NCI-H146 treated with DMSO at 0.1 percent for 48 hours (cell line): Measurements from ENCODE around the gene RIPK4.
"Not testable (repeated sequence)": the region's sequence is repeated elsewhere in the genome, so short reads cannot be mapped to it uniquely, and the experiment has no call there.

Source experiments
- DNase-seq: peaks from one replicate; lab custom pipeline; 2025; ENCODE audit not compliant: unreplicated experiment; lab: John Stamatoyannopoulos, UW

The RIPK4 gene

GRCh38 chr21:41717573-41718330, 49.1 kb downstream of the RIPK4 start:
- DNase-seq: no peak

GRCh38 chr21:41716751-41717150, 50.1 kb downstream of the RIPK4 start:
- DNase-seq: no peak

GRCh38 chr21:41715649-41716281, 51.1 kb downstream of the RIPK4 start:
- no peak for DNase-seq

- DNase-seq: not testable (repeated sequence)
Observed at GRCh38 chr21:41714299-41714865, 52.5 kb downstream of the RIPK4 start.

- DNase-seq: no peak
Observed at GRCh38 chr21:41713495-41714281, 53.2 kb downstream of the RIPK4 start.

- no peak for DNase-seq
Observed at GRCh38 chr21:41712730-41713129, 54.1 kb downstream of the RIPK4 start.

- no peak for DNase-seq
Observed at GRCh38 chr21:41712201-41712600, 54.7 kb downstream of the RIPK4 start.

- no peak for DNase-seq
Observed at GRCh38 chr21:41711416-41712007, 55.3 kb downstream of the RIPK4 start.

GRCh38 chr21:41710823-41711160, 56.1 kb downstream of the RIPK4 start:
- no peak for DNase-seq

GRCh38 chr21:41709965-41710822, 56.7 kb downstream of the RIPK4 start:
- no peak for DNase-seq

- no peak for DNase-seq
Observed at GRCh38 chr21:41709166-41709565, 57.7 kb downstream of the RIPK4 start.

- DNase-seq: no peak
Observed at GRCh38 chr21:41707960-41708330, 58.9 kb downstream of the RIPK4 start.

GRCh38 chr21:41707231-41707959, 59.5 kb downstream of the RIPK4 start:
- DNase-seq: no peak

GRCh38 chr21:41706678-41707077, 60.2 kb downstream of the RIPK4 start:
- no peak for DNase-seq

GRCh38 chr21:41706263-41706639, 60.6 kb downstream of the RIPK4 start:
- no peak for DNase-seq

- DNase-seq: no peak
Observed at GRCh38 chr21:41705546-41706262, 61.1 kb downstream of the RIPK4 start.

- peak; percentile 87 for DNase-seq
Observed at GRCh38 chr21:41703857-41704501, 62.9 kb downstream of the RIPK4 start.

GRCh38 chr21:41701749-41702148, 65.1 kb downstream of the RIPK4 start:
- DNase-seq: no peak

GRCh38 chr21:41699311-41699710, 67.5 kb downstream of the RIPK4 start:
- no peak for DNase-seq
